HepG2 (cell line): ENCODE results near the gene FBXO24. TPM values are rescaled to one million over a fixed set of nuclear protein-coding genes. Genes with fewer than 3 reads are reported as not detected.

Experiments used
- FOXP1 ChIP-seq, 2 experiments: fragments of 450-650 bp in 1 of 2; IDR thresholded peaks; 2 replicates each; pipeline ENCODE4 v1.6.1; 2017 to 2018; ENCODE audit warnings: antibody characterized with exemption in 1 of 2
- RCOR2 ChIP-seq: IDR thresholded peaks from 2 replicates; pipeline ENCODE4 v1.6.1; 2016; ENCODE audit warnings: missing biosample characterization, missing genetic modification reagents
- SIN3B ChIP-seq: fragments of 150-350 bp; IDR thresholded peaks from 2 replicates; pipeline ENCODE4 v1.6.1; 2014; ENCODE audit warnings: low read length
- THAP11 ChIP-seq: IDR thresholded peaks from 2 replicates; pipeline ENCODE4 v1.6.1; 2016; ENCODE audit warnings: missing biosample characterization, missing genetic modification reagents
- ZNF788 ChIP-seq: sonication (generic); formaldehyde crosslinking; IDR thresholded peaks from 2 replicates; pipeline ENCODE4 v1.5.0; 2020; ENCODE audit warnings: mild to moderate bottlenecking, missing genetic modification reagents, borderline replicate concordance
- polyA plus RNA-seq, 8 experiments: library from polyadenylated mRNA; depleted of rRNA in 3 of 8; stranded (reverse) in 7 of 8; unstranded in 1 of 8; fragments of >200 nt; fragmentation: Illumina TruSeq in 4 of 8; extraction: Trizol in 4 of 8; gene quantifications; 2 replicates each; pipeline versions ENCODE4 v1.2.1 to v1.2.3, GENCODE V29; 2011 to 2016; ENCODE audit warnings: low read depth in 4 of 8, missing spikeins in 1 of 8, mixed read lengths in 1 of 8; ENCODE audit not compliant: insufficient read depth in 1 of 8
- total RNA-seq, 5 experiments: library from RNA; depleted of rRNA; stranded (reverse); fragments of >200 nt; fragmentation: Illumina TruSeq; extraction: Trizol; gene quantifications; 2 replicates each; pipeline ENCODE4 v1.2.3, GENCODE V29; 2016; ENCODE audit warnings: low read depth in 1 of 5
- TF ChIP-seq, protein P1 (sequence below): sonication (generic); formaldehyde crosslinking; IDR thresholded peaks from 2 replicates; pipeline ENCODE4 v1.4.0; 2020; ENCODE audit warnings: mild to moderate bottlenecking, missing genetic modification reagents
- TF ChIP-seq, protein P2 (sequence below): sonication (generic); formaldehyde crosslinking; IDR thresholded peaks from 2 replicates; pipeline ENCODE4 v1.9.0; 2021; ENCODE audit warnings: missing genetic modification reagents, borderline replicate concordance
- TF ChIP-seq, protein P3 (sequence below): sonication (generic); formaldehyde crosslinking; IDR thresholded peaks from 2 replicates; pipeline ENCODE4 v1.4.0; 2020; ENCODE audit warnings: mild to moderate bottlenecking, missing genetic modification reagents
- TF ChIP-seq, protein P4 (sequence below): conservative IDR thresholded peaks from 2 replicates; pipeline ENCODE4 v1.6.1; 2018; ENCODE audit warnings: missing genetic modification reagents
- TF ChIP-seq, protein P5 (sequence below): sonication (generic); formaldehyde crosslinking; IDR thresholded peaks from 2 replicates; pipeline ENCODE4 v1.4.0; 2020; ENCODE audit warnings: mild to moderate bottlenecking, missing genetic modification reagents, borderline replicate concordance

FBXO24 gene
- total and polyA plus RNA-seq, 2 of the 13 experiments (the other 11 are each of a cell fraction or from before 2014, with no cell fraction given): 0.20 to 0.55 TPM

DNA sequence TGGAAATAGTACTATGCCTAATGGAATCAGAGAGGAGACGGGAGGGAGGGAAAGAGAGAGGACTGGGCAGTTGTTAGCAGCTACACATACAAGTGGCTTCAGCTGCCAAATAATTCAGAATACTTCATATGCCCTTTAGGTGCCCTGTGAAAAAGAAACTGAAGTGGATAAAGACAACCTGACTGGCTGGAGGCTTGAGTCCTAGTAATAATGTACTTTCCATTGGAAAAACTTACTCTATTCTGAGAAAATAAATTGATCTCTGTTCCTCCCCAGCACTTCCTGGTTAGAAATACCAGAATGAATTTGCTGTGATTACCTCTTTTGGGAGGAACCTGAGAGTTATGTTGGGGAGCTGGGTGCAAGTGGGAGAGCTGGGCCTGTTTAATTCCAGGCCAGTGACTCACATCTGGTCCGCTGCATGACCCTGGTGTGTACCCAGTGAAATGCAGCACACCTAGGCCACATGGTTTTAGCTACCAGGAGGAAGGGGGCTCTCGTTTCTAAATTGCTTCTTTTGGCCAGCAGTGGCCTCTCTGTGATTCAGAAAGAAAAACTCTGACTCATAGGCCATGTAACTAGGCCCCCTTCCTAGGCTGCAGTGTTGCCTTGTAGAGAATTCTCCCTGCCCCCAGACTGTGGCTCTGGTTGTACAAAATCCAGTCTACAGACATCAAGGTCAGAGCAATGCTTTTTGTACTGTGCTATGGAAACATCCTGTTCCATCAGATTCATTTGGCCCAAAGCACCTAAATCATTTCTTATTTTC, 40.6 kb upstream of the FBXO24 start (continued):
- TF ChIP-seq, protein P1, sequence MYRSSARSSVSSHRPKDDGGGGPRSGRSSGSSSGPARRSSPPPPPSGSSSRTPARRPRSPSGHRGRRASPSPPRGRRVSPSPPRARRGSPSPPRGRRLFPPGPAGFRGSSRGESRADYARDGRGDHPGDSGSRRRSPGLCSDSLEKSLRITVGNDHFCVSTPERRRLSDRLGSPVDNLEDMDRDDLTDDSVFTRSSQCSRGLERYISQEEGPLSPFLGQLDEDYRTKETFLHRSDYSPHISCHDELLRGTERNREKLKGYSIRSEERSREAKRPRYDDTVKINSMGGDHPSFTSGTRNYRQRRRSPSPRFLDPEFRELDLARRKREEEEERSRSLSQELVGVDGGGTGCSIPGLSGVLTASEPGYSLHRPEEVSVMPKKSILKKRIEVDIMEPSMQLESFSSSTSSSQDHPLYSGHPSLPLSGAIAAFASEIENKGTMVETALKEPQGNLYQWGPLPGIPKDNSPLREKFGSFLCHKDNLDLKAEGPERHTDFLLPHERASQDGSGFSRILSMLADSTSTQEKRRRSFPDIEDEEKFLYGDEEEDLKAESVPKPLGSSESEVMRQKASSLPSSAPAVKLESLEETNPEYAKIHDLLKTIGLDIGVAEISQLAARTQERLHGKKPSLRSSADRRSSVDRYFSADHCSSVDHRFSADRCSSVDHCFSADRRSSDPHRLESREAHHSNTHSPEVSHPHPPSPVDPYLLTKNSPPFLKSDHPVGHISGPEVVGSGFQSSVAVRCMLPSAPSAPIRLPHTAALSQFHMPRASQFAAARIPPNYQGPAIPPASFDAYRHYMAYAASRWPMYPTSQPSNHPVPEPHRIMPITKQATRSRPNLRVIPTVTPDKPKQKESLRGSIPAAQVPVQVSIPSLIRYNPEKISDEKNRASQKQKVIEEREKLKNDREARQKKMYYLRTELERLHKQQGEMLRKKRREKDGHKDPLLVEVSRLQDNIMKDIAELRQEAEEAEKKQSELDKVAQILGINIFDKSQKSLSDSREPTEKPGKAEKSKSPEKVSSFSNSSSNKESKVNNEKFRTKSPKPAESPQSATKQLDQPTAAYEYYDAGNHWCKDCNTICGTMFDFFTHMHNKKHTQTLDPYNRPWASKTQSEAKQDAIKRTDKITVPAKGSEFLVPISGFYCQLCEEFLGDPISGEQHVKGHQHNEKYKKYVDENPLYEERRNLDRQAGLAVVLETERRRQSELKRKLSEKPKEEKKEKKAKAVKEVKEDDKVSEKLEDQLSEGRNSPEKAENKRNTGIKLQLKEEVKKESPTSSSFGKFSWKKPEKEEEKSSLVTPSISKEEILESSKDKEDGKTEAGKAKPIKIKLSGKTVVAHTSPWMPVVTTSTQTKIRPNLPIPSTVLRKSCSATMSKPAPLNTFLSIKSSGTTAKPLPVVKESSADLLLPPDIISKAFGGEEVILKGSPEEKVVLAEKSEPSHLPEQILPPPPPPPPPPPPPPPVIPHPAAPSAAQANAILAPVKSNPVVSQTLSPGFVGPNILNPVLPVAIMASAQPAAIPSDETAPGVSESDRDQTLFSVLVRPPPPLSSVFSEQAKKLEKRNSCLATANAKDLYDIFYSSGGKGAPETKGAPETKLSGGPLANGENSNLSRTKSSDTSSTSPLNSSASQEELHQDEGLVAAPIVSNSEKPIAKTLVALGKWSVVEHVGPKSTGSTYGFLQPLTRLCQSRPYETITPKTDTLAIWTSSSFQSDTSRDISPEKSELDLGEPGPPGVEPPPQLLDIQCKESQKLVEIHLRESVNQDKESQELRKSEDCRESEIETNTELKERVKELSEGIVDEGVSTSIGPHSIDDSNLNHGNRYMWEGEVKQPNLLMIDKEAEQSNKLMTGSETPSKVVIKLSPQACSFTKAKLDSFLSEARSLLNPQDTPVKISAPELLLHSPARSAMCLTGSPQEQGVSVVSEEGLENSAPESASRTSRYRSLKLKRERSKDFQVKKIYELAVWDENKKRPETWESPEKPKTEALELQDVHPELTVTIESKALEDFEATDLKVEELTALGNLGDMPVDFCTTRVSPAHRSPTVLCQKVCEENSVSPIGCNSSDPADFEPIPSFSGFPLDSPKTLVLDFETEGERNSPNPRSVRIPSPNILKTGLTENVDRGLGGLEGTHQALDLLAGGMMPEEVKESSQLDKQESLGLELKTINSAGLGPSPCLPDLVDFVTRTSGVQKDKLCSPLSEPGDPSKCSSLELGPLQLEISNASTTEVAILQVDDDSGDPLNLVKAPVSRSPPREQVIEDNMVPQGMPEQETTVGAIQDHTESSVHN (CRISPR knock-in tag): no peak
- TF ChIP-seq ZNF788 (peak; percentile 47; the same call in 1 of the 2 replicates), THAP11 (peak; percentile 39; the same call in 1 of the 2 replicates), FOXP1 (IDR thresholded peaks at IDR 0.05) (no peak), FOXP1 (CRISPR knock-in tag; IDR thresholded peaks at IDR 0.05) (peak; percentile 56; the same call in 1 of the 2 replicates), SIN3B (no peak), RCOR2 (CRISPR knock-in tag) (no peak)
- TF ChIP-seq, protein P2, sequence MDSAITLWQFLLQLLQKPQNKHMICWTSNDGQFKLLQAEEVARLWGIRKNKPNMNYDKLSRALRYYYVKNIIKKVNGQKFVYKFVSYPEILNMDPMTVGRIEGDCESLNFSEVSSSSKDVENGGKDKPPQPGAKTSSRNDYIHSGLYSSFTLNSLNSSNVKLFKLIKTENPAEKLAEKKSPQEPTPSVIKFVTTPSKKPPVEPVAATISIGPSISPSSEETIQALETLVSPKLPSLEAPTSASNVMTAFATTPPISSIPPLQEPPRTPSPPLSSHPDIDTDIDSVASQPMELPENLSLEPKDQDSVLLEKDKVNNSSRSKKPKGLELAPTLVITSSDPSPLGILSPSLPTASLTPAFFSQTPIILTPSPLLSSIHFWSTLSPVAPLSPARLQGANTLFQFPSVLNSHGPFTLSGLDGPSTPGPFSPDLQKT (CRISPR knock-in tag): no peak
- TF ChIP-seq, protein P3, sequence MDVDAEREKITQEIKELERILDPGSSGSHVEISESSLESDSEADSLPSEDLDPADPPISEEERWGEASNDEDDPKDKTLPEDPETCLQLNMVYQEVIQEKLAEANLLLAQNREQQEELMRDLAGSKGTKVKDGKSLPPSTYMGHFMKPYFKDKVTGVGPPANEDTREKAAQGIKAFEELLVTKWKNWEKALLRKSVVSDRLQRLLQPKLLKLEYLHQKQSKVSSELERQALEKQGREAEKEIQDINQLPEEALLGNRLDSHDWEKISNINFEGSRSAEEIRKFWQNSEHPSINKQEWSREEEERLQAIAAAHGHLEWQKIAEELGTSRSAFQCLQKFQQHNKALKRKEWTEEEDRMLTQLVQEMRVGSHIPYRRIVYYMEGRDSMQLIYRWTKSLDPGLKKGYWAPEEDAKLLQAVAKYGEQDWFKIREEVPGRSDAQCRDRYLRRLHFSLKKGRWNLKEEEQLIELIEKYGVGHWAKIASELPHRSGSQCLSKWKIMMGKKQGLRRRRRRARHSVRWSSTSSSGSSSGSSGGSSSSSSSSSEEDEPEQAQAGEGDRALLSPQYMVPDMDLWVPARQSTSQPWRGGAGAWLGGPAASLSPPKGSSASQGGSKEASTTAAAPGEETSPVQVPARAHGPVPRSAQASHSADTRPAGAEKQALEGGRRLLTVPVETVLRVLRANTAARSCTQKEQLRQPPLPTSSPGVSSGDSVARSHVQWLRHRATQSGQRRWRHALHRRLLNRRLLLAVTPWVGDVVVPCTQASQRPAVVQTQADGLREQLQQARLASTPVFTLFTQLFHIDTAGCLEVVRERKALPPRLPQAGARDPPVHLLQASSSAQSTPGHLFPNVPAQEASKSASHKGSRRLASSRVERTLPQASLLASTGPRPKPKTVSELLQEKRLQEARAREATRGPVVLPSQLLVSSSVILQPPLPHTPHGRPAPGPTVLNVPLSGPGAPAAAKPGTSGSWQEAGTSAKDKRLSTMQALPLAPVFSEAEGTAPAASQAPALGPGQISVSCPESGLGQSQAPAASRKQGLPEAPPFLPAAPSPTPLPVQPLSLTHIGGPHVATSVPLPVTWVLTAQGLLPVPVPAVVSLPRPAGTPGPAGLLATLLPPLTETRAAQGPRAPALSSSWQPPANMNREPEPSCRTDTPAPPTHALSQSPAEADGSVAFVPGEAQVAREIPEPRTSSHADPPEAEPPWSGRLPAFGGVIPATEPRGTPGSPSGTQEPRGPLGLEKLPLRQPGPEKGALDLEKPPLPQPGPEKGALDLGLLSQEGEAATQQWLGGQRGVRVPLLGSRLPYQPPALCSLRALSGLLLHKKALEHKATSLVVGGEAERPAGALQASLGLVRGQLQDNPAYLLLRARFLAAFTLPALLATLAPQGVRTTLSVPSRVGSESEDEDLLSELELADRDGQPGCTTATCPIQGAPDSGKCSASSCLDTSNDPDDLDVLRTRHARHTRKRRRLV (CRISPR knock-in tag): no peak
- TF ChIP-seq, protein P4, sequence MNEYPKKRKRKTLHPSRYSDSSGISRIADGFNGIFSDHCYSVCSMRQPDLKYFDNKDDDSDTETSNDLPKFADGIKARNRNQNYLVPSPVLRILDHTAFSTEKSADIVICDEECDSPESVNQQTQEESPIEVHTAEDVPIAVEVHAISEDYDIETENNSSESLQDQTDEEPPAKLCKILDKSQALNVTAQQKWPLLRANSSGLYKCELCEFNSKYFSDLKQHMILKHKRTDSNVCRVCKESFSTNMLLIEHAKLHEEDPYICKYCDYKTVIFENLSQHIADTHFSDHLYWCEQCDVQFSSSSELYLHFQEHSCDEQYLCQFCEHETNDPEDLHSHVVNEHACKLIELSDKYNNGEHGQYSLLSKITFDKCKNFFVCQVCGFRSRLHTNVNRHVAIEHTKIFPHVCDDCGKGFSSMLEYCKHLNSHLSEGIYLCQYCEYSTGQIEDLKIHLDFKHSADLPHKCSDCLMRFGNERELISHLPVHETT: no peak
- TF ChIP-seq, protein P5, sequence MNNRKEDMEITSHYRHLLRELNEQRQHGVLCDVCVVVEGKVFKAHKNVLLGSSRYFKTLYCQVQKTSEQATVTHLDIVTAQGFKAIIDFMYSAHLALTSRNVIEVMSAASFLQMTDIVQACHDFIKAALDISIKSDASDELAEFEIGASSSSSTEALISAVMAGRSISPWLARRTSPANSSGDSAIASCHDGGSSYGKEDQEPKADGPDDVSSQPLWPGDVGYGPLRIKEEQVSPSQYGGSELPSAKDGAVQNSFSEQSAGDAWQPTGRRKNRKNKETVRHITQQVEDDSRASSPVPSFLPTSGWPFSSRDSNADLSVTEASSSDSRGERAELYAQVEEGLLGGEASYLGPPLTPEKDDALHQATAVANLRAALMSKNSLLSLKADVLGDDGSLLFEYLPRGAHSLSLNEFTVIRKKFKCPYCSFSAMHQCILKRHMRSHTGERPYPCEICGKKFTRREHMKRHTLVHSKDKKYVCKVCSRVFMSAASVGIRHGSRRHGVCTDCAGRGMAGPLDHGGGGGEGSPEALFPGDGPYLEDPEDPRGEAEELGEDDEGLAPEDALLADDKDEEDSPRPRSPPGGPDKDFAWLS (CRISPR knock-in tag): no peak
